ENCODE results near the gene DBNL.

The DBNL gene

GRCh38 chr7:44110719-44111635 lies 66.5 kb downstream of the DBNL start:
- TF ChIP-seq ZNF274 (IDR thresholded peaks at IDR 0.05; ENCODE audit: low read depth, low read length) (no peak), SUZ12 (IDR thresholded peaks at IDR 0.05; ENCODE audit: extremely low read depth, insufficient read depth, insufficient read length) (no peak), YY1 (IDR thresholded peaks at IDR 0.05; ENCODE audit: insufficient read depth, insufficient read length) (no peak)
- no peak overlapping the region for H3K9ac ChIP-seq (ENCODE audit: insufficient read length, low read depth)
- no peaks in the 10 kb centered on the region for H3K9me3 ChIP-seq (ENCODE audit: insufficient read depth, low read length)
- H3K4me3 ChIP-seq (ENCODE audit: insufficient read length, low read depth) = no peak overlapping the region
- peaks cover 96% of the 10 kb centered on the region for H3K36me3 ChIP-seq (ENCODE audit: insufficient read depth, insufficient read length, low read length)
- H3K27me3 ChIP-seq (ENCODE audit: insufficient read depth, insufficient read length) = peaks cover 4% of the 10 kb centered on the region
- DNase-seq (ENCODE audit: low read depth, low spot score) = no peak
- H3K4me1 ChIP-seq (ENCODE audit: insufficient read depth, insufficient read length) = peaks cover 3% of the 10 kb centered on the region
